Parathyroid adenoma (tissue), 2 donors: ENCODE measurements around the gene FAM131B.

ENCODE experiments used
- H2AFZ ChIP-seq: fragments of 300-600 bp; sonication (generic); one replicate; pipeline ENCODE4 v1.7.0; 2017; ENCODE audit warnings: antibody characterized with exemption, mild to moderate bottlenecking
- H3K27ac ChIP-seq: fragments of 300-600 bp; sonication (generic); one replicate; pipeline ENCODE4 v1.7.0; 2017
- H3K27me3 ChIP-seq: fragments of 300-600 bp; sonication (generic); one replicate; pipeline ENCODE4 v1.7.0; 2017; ENCODE audit warnings: low read length; ENCODE audit not compliant: control insufficient read depth, insufficient read depth
- H3K36me3 ChIP-seq: fragments of 300-600 bp; sonication (generic); one replicate; pipeline ENCODE4 v1.7.0; 2017; ENCODE audit warnings: low read length; ENCODE audit not compliant: control insufficient read depth, insufficient read depth
- H3K4me1 ChIP-seq: fragments of 300-600 bp; sonication (generic); one replicate; pipeline ENCODE4 v1.7.0; 2017; ENCODE audit warnings: control low read depth
- H3K4me2 ChIP-seq: fragments of 300-600 bp; sonication (generic); one replicate; pipeline ENCODE4 v1.7.0; 2017; ENCODE audit warnings: low read length
- H3K4me3 ChIP-seq: fragments of 300-600 bp; sonication (generic); one replicate; pipeline ENCODE4 v1.7.0; 2017; ENCODE audit warnings: low read depth, low read length
- H3K79me2 ChIP-seq: fragments of 300-600 bp; sonication (generic); one replicate; pipeline ENCODE4 v1.7.0; 2017; ENCODE audit warnings: control low read depth
- H3K9ac ChIP-seq: fragments of 300-600 bp; sonication (generic); one replicate; pipeline ENCODE4 v1.7.0; 2017; ENCODE audit warnings: mild to moderate bottlenecking
- H3K9me3 ChIP-seq: fragments of 300-600 bp; sonication (generic); one replicate; pipeline ENCODE4 v1.7.0; 2017; ENCODE audit warnings: low read length; ENCODE audit not compliant: control insufficient read depth
- TF ChIP-seq, protein P1 (sequence below): fragments of 300-600 bp; sonication (generic); IDR thresholded peaks from one replicate; pipeline ENCODE4 v1.7.0; 2017; ENCODE audit warnings: antibody characterized with exemption, mild to moderate bottlenecking
- donor health status: primary hyperparathyroidism.

Gene FAM131B

DNA sequence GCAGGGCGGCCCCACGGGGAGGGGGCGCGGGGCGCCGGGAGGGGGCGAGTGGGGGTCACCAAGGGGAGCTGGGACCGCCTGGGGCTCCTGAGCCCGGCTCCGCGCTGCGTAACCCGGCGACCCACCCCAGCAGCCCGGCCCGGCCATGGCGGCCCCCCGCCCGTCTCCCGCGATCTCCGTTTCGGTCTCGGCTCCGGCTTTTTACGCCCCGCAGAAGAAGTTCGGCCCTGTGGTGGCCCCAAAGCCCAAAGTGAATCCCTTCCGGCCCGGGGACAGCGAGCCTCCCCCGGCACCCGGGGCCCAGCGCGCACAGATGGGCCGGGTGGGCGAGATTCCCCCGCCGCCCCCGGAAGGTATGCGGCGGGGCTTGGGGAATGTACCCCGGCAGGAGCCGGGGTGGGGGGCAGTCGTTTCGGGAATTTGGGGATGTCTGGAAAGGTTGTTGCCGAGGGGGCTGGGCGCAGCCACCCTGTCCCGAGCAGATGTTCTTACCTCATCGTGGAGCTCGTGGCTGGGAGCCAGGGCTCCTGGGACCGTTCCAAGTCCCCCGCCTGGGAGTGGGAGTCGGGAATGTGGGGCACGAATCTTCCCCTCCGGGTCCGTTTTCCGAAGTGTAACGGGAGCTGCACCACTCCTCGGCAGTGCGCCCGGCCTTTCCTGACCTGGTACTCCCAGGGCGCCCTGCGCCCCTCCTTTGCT, 19.1 kb upstream of the FAM131B start:
- Histone ChIP-seq H3K9ac (peak overlapping the region; percentile 99), H3K79me2 (peaks cover 5% of the 10 kb centered on the region), H3K9me3 (no peaks in the 10 kb centered on the region), H3K27me3 (no peaks in the 10 kb centered on the region), H2AFZ (peak overlapping the region; percentile 72), H3K4me2 (peak overlapping the region; percentile 76), H3K4me1 (peaks cover 22% of the 10 kb centered on the region), H3K36me3 (no peaks in the 10 kb centered on the region), H3K4me3 (peak overlapping the region; percentile 89), H3K27ac (peak overlapping the region; percentile 87)
- TF ChIP-seq, protein P1, sequence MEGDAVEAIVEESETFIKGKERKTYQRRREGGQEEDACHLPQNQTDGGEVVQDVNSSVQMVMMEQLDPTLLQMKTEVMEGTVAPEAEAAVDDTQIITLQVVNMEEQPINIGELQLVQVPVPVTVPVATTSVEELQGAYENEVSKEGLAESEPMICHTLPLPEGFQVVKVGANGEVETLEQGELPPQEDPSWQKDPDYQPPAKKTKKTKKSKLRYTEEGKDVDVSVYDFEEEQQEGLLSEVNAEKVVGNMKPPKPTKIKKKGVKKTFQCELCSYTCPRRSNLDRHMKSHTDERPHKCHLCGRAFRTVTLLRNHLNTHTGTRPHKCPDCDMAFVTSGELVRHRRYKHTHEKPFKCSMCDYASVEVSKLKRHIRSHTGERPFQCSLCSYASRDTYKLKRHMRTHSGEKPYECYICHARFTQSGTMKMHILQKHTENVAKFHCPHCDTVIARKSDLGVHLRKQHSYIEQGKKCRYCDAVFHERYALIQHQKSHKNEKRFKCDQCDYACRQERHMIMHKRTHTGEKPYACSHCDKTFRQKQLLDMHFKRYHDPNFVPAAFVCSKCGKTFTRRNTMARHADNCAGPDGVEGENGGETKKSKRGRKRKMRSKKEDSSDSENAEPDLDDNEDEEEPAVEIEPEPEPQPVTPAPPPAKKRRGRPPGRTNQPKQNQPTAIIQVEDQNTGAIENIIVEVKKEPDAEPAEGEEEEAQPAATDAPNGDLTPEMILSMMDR, result no peak

DNA sequence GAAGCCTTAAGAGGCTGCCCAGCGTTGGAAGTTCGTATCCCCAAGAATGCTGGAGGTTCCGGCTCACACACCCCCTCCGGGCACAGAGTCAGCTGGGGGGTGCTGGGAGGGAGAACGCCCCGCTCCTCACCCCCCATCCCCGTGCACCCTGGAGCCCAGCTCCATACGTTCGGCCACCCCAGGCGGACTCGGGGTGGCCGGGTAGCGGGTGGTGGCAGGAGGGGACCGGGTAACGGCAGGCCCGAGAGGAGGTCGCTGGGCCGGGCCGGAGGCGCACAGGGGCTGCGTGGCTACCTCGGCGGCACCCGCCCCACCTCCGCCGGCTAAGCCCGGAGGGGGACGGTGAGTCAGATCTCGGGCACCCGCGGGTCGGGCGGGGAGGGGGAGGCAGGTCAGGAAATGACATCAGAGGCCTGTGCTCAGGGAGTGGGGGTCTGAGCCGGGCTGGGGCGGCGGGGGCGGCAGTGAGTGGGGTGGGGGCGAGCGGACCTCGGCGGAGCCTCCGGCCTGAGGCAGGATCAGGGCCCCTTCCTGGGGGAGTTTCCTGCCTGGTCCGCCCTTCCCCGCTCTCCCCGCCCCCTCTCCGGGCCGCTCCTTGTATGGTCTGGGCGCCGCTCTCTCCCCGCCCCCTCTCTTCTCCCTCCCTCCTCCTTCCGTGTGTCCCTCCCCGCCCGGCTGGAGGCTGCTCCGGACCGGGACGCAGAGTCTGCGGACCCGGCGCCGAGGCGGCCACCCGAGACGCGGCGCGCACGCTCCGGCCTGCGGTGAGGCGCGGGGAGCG, 18.3 kb upstream of the FAM131B start, which contains the start of gene ZYX:
Gene ZYX (plus strand): TSS at position 700 of the 781 bp plus-strand sequence. CDS start 227 bp downstream, outside the sequence.
- Histone ChIP-seq H3K27me3 (no peaks in the 10 kb centered on the region), H3K36me3 (no peaks in the 10 kb centered on the region), H3K4me1 (peaks cover 17% of the 10 kb centered on the region), H3K9me3 (no peaks in the 10 kb centered on the region), H3K27ac (peak within 1 kb of the TSS; percentile 87), H3K4me2 (peak within 1 kb of the TSS; percentile 96), H3K79me2 (peaks cover 7% of the 10 kb centered on the region), H2AFZ (peak within 1 kb of the TSS; percentile 90), H3K4me3 (peak within 1 kb of the TSS; percentile 89), H3K9ac (peak within 1 kb of the TSS; percentile 99)
- TF ChIP-seq, protein P1, result no peak

DNA sequence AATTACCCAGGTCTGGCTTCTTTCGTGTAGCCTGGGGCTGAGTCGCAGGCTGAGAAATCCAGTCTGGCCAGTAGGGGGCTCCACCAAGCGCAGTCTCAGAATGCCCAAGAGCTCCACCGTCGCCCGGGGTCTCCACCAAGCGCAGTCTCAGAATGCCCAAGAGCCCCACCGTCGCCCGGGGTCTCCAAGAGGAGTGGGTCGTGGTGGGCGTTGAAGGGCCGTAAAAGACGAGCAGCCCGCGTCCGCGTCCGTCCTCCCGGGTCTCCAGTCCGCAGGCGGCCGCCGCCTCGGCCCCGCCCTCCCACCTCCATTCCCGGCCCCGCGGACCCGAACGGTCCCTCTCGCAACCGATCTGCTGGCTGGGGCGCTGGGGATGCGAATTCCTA, 17.7 kb upstream of the FAM131B start:
- Histone ChIP-seq H3K79me2 (peaks cover 7% of the 10 kb centered on the region), H3K4me3 (peak overlapping the region; percentile 89), H3K36me3 (no peaks in the 10 kb centered on the region), H3K27me3 (no peaks in the 10 kb centered on the region), H2AFZ (peak overlapping the region; percentile 90), H3K9ac (peak overlapping the region; percentile 89), H3K9me3 (no peaks in the 10 kb centered on the region), H3K27ac (peak overlapping the region; percentile 87), H3K4me2 (peak overlapping the region; percentile 96), H3K4me1 (peaks cover 15% of the 10 kb centered on the region)
- TF ChIP-seq, protein P1, result peak; percentile 91

DNA sequence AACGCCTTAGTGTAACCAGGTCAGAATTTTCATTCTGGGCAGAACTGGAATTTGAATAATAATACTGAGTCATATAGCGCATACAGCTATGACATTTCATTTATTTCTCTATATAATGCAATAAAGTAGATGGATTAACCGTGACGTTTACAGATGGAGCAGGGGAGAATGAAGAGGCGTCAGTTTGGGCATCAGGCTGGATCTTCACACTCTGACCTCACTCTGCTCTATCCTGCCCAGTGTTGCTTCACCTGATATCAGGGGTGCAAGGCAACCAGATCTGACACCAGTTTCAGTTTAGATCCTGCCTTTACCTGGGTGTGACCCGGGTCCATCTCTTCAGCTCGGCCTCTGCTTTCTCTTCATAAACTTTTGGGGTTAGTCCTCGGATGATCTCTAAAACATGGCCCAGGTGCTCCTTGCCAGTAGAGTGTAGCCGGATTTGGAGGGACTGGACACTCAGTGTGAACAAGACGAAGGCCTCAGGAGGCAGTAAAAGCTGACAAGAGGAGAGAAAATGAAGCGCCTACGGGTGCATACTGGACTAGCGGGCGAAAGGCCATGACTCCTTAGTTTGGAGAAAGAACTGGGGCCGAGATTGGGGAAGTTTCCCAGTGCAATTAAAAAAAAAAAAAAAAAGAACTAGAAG, 17.2 kb upstream of the FAM131B start:
- Histone ChIP-seq H3K9me3 (no peaks in the 10 kb centered on the region), H3K4me3 (peak overlapping the region; percentile 89), H3K9ac (no peak overlapping the region), H3K36me3 (no peaks in the 10 kb centered on the region), H3K79me2 (peaks cover 7% of the 10 kb centered on the region), H3K27ac (peak overlapping the region; percentile 87), H2AFZ (peak overlapping the region; percentile 90), H3K4me1 (peaks cover 15% of the 10 kb centered on the region), H3K4me2 (peak overlapping the region; percentile 96), H3K27me3 (no peaks in the 10 kb centered on the region)
- TF ChIP-seq, protein P1, result no peak
